Breast epithelium (tissue), 3 donors: ENCODE measurements around the gene PTPRG.

ENCODE experiments used
- CTCF ChIP-seq, 3 donors: fragments of 450-650 bp; IDR thresholded peaks; one replicate each; pipeline ENCODE4 v1.5.1; 2016 to 2017; ENCODE audit warnings: antibody characterized with exemption in 3 of 3, mild to moderate bottlenecking in 3 of 3, moderate library complexity in 3 of 3
- POLR2A ChIP-seq: fragments of 450-650 bp; IDR thresholded peaks from one replicate; pipeline ENCODE4 v1.6.1; 2016; ENCODE audit warnings: antibody characterized with exemption, mild to moderate bottlenecking, moderate library complexity
- POLR2AphosphoS5 ChIP-seq, 3 donors: sonication (generic); formaldehyde crosslinking; IDR thresholded peaks; one replicate each; pipeline ENCODE4 v1.6.1; 2017; ENCODE audit warnings: antibody characterized with exemption in 3 of 3

- TF ChIP-seq CTCF (IDR thresholded peaks at IDR 0.05) (no peak), POLR2A (no peak), POLR2AphosphoS5 (IDR thresholded peaks at IDR 0.05) (no peak)
Measured at GRCh38 chr3:61719278-61719977, 158.1 kb downstream of the PTPRG start.
